HL-60 (cell line): Measurements from ENCODE around the gene PPFIA3.

Experiments used
- DNase-seq, 2 experiments: peaks; one replicate each; pipeline ENCODE4 v3.0.0-alpha.2; 2010 to 2020; ENCODE audit warnings: low read depth in 1 of 2, low spot score in 1 of 2
- H3K27ac ChIP-seq: fragments of 250-450 bp; sonication (Bioruptor Pico); replicated peaks from 2 replicates; pipeline ENCODE4 v1.5.1; 2020; ENCODE audit warnings: mild to moderate bottlenecking, moderate library complexity
- H3K27me3 ChIP-seq: fragments of 250-450 bp; sonication (Bioruptor Pico); 2 replicates; pipeline ENCODE4 v1.5.1; 2021; ENCODE audit warnings: mild to moderate bottlenecking, moderate library complexity; ENCODE audit not compliant: insufficient read depth, poor library complexity, severe bottlenecking
- H3K4me3 ChIP-seq: replicated peaks from 2 replicates; pipeline ENCODE4 v1.5.1; 2011; ENCODE audit warnings: mild to moderate bottlenecking, control low read depth, low read length; ENCODE audit not compliant: insufficient read depth
- CTCF ChIP-seq: IDR thresholded peaks from one replicate; pipeline ENCODE4 v1.5.1; 2011; ENCODE audit warnings: low read length, control low read depth, inconsistent platforms; ENCODE audit not compliant: insufficient read depth
- GABPA ChIP-seq: IDR thresholded peaks from 2 replicates; pipeline ENCODE4 v1.6.1; 2012; ENCODE audit warnings: low read depth
- POLR2AphosphoS5 ChIP-seq: IDR thresholded peaks from 2 replicates; pipeline ENCODE4 v1.6.1; 2012; ENCODE audit warnings: low read depth
- REST ChIP-seq: IDR thresholded peaks from 2 replicates; pipeline ENCODE4 v1.6.1; 2012; ENCODE audit warnings: low read depth; ENCODE audit not compliant: insufficient replicate concordance
- SPI1 ChIP-seq: IDR thresholded peaks from 2 replicates; pipeline ENCODE4 v1.6.1; 2012; ENCODE audit warnings: low read depth, mild to moderate bottlenecking, borderline replicate concordance

Gene PPFIA3

DNA sequence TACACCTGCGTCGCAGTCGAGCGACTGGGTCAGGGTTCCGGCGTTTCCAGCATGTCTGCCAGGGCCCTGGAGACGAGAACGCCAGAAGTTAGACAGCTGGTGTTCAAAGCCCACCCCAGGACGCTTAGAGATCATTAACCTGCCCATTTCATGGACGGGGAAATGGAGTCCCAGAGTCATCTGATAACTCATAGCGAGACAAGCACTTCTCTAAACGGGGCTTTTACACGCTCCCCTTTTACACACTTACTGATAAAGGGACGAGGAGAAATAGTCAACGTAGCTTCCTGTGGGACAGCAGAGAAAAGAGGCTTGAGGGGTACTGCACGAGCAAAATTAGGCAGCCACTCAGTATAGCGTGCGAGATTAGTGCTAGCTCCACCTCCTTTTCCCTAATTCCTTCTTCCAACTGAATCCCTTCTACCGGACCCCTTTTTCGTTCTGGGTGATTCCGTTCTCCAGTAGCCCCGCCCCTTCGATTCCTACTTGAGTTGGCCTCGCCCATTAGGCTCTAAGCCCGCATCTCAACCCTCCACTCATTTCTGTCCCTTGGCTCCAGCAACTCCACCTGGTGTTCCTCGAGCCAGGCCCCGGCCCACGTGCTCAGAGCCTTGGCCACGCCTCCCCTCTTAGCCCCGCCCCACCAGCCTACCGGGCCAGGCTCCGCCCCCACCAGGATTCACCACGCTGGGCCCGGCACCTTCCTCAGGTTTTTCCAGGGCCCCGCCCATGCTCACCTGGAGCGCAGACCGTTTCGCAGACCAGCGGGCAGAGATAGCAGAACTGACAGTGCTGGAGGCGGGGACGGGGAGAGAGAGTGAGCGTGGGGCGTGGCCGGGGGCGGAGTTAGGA lies 32.1 kb downstream of the PPFIA3 start:
- H3K27ac ChIP-seq, result no peak overlapping the region
- no peak for TF ChIP-seq POLR2AphosphoS5
- TF ChIP-seq REST, result no peak
- TF ChIP-seq CTCF, result no peak
- TF ChIP-seq GABPA, result no peak
- TF ChIP-seq SPI1, result no peak
- no peak overlapping the region for H3K4me3 ChIP-seq
- DNase-seq, result no peak
- H3K27me3 ChIP-seq, result peaks cover 39% of the 10 kb centered on the region

DNA sequence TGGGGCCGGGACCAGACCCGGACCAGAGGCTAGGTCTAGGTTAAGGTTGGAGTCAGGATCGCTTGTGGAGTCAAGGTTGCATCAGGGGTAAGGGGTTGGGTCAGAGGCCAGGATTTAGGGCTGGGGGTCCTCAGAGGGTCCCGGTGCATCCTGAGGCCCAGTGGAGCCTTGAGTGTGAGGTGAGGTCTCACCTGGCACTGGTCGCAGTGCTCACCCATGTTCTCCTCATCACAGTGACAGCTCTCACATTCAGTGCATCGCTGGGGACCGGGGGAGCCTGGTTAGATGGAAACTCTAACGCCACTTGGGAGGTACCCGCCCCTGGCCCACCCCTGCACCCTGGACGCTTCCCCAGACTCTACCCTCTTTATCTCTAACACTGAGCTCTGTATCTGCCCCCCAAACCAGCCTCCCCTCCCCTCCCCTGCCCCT lies 32.8 kb downstream of the PPFIA3 start:
- H3K27me3 ChIP-seq, result peaks cover 37% of the 10 kb centered on the region
- no peak overlapping the region for H3K27ac ChIP-seq
- DNase-seq, result no peak
- no peak for TF ChIP-seq SPI1
- H3K4me3 ChIP-seq, result no peak overlapping the region

- H3K27ac ChIP-seq, result no peak overlapping the region
- TF ChIP-seq REST (no peak), SPI1 (no peak), POLR2AphosphoS5 (no peak), GABPA (no peak), CTCF (no peak)
Observed at GRCh38 chr19:49153167-49153809, 33.9 kb downstream of the PPFIA3 start.

DNA sequence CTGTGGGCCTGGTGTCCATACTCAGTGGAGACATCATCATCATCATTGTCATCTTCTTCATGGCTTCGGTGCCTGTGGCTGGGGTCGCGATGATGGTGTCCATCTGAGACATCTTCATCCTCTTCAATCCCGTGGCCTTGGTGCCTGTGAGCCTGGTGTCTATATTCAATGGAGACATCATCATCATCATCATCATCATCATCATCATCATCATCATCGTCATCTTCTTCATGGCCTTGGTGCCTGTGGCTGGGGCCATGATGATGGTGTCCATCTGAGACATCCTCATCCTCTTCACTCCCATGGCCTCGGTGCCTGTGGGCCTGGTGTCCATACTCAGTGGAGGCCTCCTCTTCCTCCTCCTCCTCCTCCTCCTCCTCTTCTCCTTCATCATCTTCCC lies 34.9 kb downstream of the PPFIA3 start:
- Histone ChIP-seq H3K27me3 (peaks cover 39% of the 10 kb centered on the region), H3K4me3 (no peak overlapping the region), H3K27ac (no peak overlapping the region)
- TF ChIP-seq CTCF, result no peak
- TF ChIP-seq SPI1, result no peak
- TF ChIP-seq GABPA, result no peak
- TF ChIP-seq POLR2AphosphoS5, result no peak
- no peak for DNase-seq

More at GRCh38 chr19:49153167-49153809, 33.9 kb downstream of the PPFIA3 start:
- H3K4me3 ChIP-seq, result no peak overlapping the region
- H3K27me3 ChIP-seq, result peaks cover 45% of the 10 kb centered on the region
- no peak for DNase-seq
